HG03103 (cell line): ENCODE results near the gene IFT80.
"Not testable (repeated sequence)": the region's sequence is repeated elsewhere in the genome, so short reads cannot be mapped to it uniquely, and the experiment has no call there.

Experiments used
- ATAC-seq: cut with Tn5 transposase; IDR thresholded peaks from one replicate; pipeline ENCODE4 v1.9.1; 2021; ENCODE audit warnings: low read depth; ENCODE audit not compliant: unreplicated experiment

Gene IFT80

GRCh38 chr3:160286231-160286630 is 112.8 kb downstream of the IFT80 start:
- ATAC-seq = no peak

DNA sequence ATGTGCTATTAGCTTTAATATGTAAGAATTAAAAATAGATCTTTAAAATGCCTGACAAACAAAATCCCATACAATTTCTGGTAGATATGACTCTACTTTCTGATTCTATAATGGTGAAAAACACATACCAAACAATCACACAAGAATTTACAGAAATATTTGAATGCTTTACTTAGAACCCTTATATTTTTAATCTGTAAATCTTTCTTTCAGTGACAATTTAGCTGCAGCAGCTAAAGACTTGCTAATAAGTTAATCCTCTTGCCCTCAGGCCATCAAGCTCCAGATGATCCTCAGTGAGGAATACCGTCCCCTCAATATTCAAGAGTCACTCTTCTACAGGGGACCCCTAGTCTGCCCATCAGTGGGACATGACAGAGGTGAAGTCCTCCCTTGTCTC is 118.2 kb downstream of the IFT80 start:
- no peak for ATAC-seq

DNA sequence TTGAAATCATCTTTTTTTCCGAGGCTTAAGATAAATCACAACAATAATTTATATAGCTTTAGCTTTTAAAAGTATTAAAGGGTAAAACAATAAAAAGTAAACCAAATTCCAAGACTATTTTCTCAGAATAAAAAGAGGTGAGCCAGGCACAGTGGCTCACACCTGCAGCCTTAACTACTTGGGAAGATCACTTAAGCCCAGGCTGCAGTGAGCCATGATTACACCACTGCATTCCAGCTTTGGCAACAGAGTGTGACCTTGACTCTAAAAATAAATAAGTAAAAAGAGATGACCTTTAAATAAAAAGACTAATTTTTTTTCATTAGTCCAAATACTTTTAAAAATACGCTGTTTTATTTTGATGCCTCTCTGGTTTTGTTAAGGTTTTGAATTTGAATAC is 119.4 kb downstream of the IFT80 start:
- no peak for ATAC-seq

DNA sequence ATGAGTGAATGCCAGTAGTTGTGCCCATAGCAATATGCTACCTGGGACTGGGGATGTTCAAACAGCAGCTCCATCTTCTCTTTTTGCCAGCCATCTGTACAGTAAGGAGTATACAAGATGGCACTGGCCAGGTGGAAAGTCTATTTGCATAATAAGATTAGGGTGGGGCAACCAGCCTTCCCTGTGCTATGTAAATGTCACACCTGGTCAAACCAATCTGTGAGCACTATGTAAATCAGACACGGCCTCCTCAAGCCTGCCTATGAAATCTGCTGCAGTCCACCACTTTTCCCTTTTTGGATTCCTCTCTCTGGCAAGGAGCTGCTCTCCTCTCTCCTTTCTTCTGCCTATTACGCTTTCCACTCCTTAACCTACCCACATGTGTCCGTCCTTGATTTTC is 120.8 kb downstream of the IFT80 start:
- ATAC-seq = no peak

DNA sequence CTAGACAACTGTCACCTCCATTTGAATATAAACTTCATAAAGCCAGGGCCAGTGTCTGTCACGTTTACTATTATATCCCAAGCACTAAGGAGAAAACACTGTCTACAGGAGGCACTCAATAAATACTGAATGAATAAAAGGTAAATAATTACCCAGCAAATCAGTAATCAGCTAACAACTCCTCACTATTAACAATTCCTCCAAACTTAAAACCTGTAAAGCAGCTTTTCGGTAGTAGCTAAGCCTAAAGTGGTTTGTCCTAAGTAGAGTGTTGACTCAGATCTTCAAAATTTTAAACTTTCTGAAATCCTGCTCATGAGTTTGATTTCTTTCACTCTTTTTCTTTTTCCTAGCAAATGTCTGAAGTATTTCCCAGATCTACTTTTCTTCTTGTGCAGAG is 133.9 kb downstream of the IFT80 start:
- ATAC-seq = no peak

DNA sequence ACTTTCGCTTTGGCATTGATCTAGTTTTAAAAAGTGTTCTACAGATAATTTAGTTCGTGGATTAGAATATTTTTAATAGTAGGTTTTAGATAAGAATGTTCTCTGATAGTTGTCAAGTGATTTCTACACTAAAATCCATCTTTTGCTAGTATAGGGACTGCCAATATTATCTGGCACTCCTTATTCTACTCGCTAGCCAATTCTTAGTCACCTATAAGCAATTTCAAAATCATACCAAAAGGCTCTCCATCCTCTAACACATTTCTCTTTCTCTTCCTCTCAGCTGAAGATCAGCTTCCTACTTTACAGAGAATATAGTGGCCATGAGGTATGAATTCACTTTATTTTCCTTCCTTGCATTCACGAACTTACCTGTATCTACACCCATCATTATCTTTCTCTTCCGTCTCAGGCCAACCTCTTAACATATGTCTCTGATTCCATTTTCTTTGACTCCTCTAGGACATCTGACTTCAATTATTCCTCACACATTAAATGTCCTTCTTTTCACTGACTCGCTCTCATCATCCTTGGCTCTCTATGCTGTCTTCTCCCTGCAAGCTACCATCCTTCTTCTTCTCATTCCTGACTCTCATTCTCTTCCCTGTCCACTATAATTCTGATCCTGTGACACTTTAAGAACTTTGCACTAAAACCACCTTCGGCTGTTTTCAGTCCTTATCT is 138.3 kb downstream of the IFT80 start:
- no peak for ATAC-seq

GRCh38 chr3:160259589-160259988 is 139.4 kb downstream of the IFT80 start:
- ATAC-seq = no peak

- ATAC-seq = no peak
These were observed 141.4 kb downstream of the IFT80 start for GRCh38 chr3:160257606-160258005.

GRCh38 chr3:160253298-160253697 is 145.7 kb downstream of the IFT80 start:
- ATAC-seq = no peak

DNA sequence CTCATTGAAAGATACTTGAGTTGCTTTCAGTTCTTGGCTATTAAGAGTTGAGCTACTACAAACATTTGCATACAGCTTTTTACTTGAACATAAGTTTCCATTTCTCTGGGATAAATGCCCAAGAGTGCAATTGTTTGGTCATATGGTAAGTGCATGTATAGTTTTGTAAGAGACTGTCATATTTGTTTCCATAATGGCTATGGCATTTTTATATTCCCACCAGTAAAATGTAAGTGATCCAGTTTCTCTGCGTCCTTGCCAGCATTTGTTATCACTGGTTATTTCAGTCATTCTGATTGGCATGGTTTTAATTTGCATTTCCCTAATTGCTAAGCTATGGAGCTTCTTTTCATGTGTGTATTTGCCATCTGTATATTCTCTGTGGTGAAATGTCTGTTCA is 151.3 kb downstream of the IFT80 start:
- ATAC-seq = no peak

- no peak for ATAC-seq
These were observed 153.7 kb downstream of the IFT80 start for GRCh38 chr3:160245261-160245800.

GRCh38 chr3:160240719-160241118 is 158.3 kb downstream of the IFT80 start:
- not testable (repeated sequence) for ATAC-seq

DNA sequence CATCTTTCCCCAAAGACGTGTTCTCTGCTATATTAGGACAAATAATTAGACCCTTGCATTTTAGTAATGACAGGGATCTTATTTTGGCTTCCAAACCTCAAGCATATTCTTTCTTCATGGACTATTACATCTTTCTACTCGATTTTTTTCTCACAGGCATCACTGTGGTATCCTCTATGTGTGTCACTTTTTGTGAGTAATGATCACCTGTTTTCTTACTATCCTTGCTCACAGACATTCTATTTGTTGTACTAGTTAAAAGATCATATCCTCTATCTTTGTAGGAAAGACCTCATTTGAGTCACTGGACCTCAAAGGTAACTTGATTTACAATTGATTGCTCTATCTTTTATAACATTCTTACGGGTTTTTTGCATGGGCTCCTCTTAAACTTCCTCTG is 167.0 kb downstream of the IFT80 start:
- ATAC-seq = no peak

DNA sequence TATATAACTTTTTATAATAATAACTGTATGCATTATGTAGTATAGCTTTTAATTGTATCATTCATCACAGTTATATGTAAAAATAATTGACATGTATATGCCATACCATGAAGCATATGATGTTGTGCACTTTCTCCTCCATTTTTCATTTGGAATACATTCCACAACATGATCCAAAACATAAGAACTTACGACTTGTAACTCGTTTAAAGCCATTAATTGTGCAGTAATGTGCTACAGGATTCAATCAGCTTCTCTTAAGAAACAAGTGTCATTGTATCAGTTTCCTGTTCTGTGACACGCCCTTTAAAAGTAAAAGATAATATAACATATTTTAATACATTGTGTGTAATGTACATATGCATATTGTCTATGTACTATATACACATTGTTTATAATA is 171.6 kb downstream of the IFT80 start:
- no peak for ATAC-seq

DNA sequence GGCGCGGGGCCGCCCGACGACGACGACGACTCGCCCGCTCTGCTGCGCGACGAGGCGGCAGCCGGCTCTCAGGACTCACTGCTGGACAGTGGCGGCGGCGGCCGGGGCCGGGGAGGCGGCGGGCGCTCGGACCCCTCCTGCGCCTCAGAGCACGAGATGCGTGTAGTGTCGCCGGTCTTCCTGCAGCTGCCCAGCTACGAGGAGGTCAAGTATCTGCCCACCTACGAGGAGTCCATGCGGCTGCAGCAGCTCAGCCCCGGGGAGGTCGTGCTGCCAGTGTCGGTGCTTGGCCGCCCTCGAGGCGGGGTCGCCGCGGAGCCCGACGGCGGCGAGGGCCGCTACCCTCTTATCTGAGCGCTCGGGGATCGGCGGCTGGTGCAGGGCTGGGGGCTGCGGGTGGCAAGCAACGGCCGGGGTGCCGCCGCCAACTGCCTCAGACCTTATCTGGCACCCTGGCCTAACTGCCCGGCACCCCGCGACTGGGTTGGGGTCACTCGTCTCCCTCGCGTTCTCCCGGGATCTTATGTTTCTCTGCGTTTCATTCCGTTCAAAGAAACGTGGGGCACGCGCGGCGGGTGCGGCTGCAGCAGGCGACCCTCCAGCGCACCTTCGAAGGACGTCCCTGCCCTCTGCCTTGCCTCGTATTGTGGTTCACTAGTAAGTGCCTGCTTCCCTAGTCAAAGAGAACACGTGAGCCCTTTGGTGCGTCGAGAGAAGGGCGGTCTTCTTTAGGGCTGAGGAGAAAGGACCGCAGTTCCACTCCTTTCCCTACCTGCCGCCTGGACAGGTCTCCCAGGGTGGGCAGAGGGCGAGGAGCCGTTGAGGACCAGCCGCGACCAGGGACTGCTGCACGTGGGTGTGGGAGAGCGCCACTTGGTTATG is 172.8 kb downstream of the IFT80 start:
- ATAC-seq = peak; percentile 15

DNA sequence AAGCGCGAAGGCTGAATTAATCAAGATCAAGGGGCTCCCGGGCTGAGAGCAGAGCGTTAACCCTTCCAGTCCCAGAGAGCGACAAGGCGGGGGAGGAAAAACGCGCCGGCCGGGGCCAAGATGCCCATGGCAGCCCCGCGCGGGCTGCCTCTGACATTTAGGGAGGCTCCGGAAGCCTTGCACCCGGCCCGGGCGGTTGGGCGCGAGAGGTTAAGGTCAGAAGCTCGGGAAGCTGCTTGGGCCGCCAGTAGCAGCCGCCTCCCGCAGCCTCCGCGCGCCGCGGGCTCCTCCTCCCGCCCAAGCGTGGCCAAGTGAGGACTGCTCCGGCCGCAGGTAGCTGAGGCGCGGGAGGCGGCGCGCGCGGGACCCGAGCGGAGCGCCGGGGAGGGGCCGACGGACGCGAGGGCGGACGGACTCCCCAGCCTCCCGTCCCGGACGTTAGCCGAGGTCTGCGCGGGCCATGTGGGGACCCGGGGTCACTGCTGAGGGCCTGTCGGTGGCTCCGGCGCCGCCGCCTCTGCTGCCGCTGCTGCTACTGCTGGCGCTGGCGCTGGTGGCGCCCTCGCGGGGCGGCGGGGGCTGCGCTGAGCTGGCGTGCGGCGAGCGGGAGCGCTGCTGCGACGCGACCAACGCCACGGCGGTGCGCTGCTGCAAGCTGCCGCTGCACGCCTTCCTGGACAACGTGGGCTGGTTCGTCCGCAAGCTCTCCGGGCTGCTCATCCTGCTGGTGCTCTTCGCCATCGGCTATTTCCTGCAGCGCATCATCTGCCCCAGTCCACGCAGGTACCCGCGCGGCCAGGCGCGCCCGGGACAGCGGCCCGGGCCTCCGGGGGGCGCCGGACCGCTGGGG is 173.6 kb downstream of the IFT80 start, which contains the start of gene C3orf80:
C3orf80 (plus strand) TSS at position 247 of the 850 bp plus-strand sequence; CDS start at position 461, 214 bp downstream.
- peak; percentile 74 for ATAC-seq

- no peak for ATAC-seq
These were observed 174.2 kb downstream of the IFT80 start for GRCh38 chr3:160224811-160225175.

DNA sequence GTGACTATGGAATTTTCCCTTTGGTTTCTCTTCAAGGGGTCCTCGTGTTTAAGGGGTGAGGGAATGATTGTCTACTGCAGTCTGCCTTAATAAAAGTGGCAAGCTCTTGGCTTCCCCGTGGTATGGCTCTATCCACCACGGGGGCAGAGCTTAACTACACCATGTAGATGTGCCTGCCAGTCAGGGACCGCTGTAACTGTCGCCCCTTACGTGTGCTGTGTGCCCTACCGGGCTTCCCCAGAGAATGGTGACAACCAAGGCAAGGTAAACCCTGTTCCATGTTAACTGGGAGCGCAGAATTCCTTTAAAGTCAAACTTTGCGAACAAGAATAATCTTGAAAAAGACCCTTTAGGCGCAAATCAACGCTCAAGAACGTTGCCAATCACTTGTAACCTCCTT is 174.8 kb downstream of the IFT80 start:
- ATAC-seq = no peak

- no peak for ATAC-seq
These were observed 178.0 kb downstream of the IFT80 start for GRCh38 chr3:160221019-160221418.

- no peak for ATAC-seq
These were observed 179.0 kb downstream of the IFT80 start for GRCh38 chr3:160220038-160220437.

- no peak for ATAC-seq
These were observed 180.9 kb downstream of the IFT80 start for GRCh38 chr3:160218136-160218535.
